Stomach (tissue), 4 donors: ENCODE measurements around the gene CDC42SE1.

Experiments
- CTCF ChIP-seq, 7 experiments: fragments of 450-650 bp in 4 of 7; fragments of 200-600 bp in 3 of 7; sonication (generic) in 3 of 7; IDR thresholded peaks; one replicate each; pipeline ENCODE4 v1.5.1; 2016 to 2019; ENCODE audit warnings: antibody characterized with exemption in 7 of 7, control low read depth in 2 of 7, mild to moderate bottlenecking in 1 of 7
- EP300 ChIP-seq: sonication (generic); formaldehyde crosslinking; IDR thresholded peaks from one replicate; pipeline ENCODE4 v1.6.1; 2017; ENCODE audit warnings: antibody characterized with exemption
- POLR2A ChIP-seq, 4 donors: fragments of 450-650 bp; IDR thresholded peaks; one replicate each; pipeline ENCODE4 v1.6.1; 2016; ENCODE audit warnings: antibody characterized with exemption in 4 of 4, control low read depth in 2 of 4, mild to moderate bottlenecking in 1 of 4, moderate library complexity in 1 of 4
- POLR2AphosphoS5 ChIP-seq, 3 donors: sonication (generic); formaldehyde crosslinking; IDR thresholded peaks; one replicate each; pipeline ENCODE4 v1.6.1; 2016; ENCODE audit warnings: antibody characterized with exemption in 3 of 3

GRCh38 chr1:151108331-151108730 lies 48.9 kb upstream of the CDC42SE1 start:
- no peak for TF ChIP-seq CTCF (IDR thresholded peaks at IDR 0.05)
- no peak for TF ChIP-seq POLR2AphosphoS5 (IDR thresholded peaks at IDR 0.05)
- TF ChIP-seq POLR2A (IDR thresholded peaks at IDR 0.05) = no peak
- TF ChIP-seq EP300 = no peak
